Measurements from ENCODE around the gene KRTCAP2.

KRTCAP2 gene

GRCh38 chr1:155137154-155137949 lies 35.8 kb downstream of the KRTCAP2 start:
- Histone ChIP-seq H3K4me3 (replicated peaks; ENCODE audit: low read depth, low read length) (peak overlapping the region; percentile 70), H3K27me3 (replicated peaks; ENCODE audit: control insufficient read depth, insufficient read depth, low read length) (no peaks in the 10 kb centered on the region), H3K36me3 (ENCODE audit: control insufficient read depth, insufficient read depth, low read length) (peaks cover 9% of the 10 kb centered on the region)
- DNase-seq (ENCODE audit: extremely low read depth, insufficient read length): no peak
- TF ChIP-seq CTCF (IDR thresholded peaks at IDR 0.05; ENCODE audit: insufficient read depth, low read length, poor library complexity, severe bottlenecking): no peak

- H3K4me3 ChIP-seq (replicated peaks; ENCODE audit: low read depth, low read length): peak overlapping the region; percentile 70
- no peaks in the 10 kb centered on the region for H3K27me3 ChIP-seq (replicated peaks; ENCODE audit: control insufficient read depth, insufficient read depth, low read length)
- H3K36me3 ChIP-seq (ENCODE audit: control insufficient read depth, insufficient read depth, low read length): peaks cover 9% of the 10 kb centered on the region
- DNase-seq (ENCODE audit: extremely low read depth, insufficient read length): peak; percentile 38
- no peak for TF ChIP-seq CTCF (IDR thresholded peaks at IDR 0.05; ENCODE audit: insufficient read depth, low read length, poor library complexity, severe bottlenecking)
These were observed 36.4 kb downstream of the KRTCAP2 start for GRCh38 chr1:155136748-155137147.

- Histone ChIP-seq H3K36me3 (ENCODE audit: control insufficient read depth, insufficient read depth, low read length) (peaks cover 9% of the 10 kb centered on the region), H3K4me3 (replicated peaks; ENCODE audit: low read depth, low read length) (peak within 1 kb of the TSS; percentile 90), H3K27me3 (replicated peaks; ENCODE audit: control insufficient read depth, insufficient read depth, low read length) (no peaks in the 10 kb centered on the region)
- TF ChIP-seq CTCF (IDR thresholded peaks at IDR 0.05; ENCODE audit: insufficient read depth, low read length, poor library complexity, severe bottlenecking): no peak
- DNase-seq (ENCODE audit: extremely low read depth, insufficient read length): peak; percentile 97
These were observed 37.6 kb downstream of the KRTCAP2 start, which contains the start of gene SLC50A1 for GRCh38 chr1:155135415-155136028. TSS of gene SLC50A1 (plus strand) at chr1:155135852. CDS start at chr1:155135912, 60 bp downstream.

- no peaks in the 10 kb centered on the region for H3K27me3 ChIP-seq (replicated peaks; ENCODE audit: control insufficient read depth, insufficient read depth, low read length)
- DNase-seq (ENCODE audit: extremely low read depth, insufficient read length): peak; percentile 37
- peaks cover 9% of the 10 kb centered on the region for H3K36me3 ChIP-seq (ENCODE audit: control insufficient read depth, insufficient read depth, low read length)
- H3K4me3 ChIP-seq (replicated peaks; ENCODE audit: low read depth, low read length): peak overlapping the region; percentile 90
- TF ChIP-seq CTCF (IDR thresholded peaks at IDR 0.05; ENCODE audit: insufficient read depth, low read length, poor library complexity, severe bottlenecking): no peak
These were observed 38.2 kb downstream of the KRTCAP2 start for GRCh38 chr1:155134880-155135414.

- DNase-seq (ENCODE audit: extremely low read depth, insufficient read length): no peak
- TF ChIP-seq CTCF (IDR thresholded peaks at IDR 0.05; ENCODE audit: insufficient read depth, low read length, poor library complexity, severe bottlenecking): no peak
- no peak overlapping the region; the same call in 1 of the 2 replicates for H3K4me3 ChIP-seq (replicated peaks; ENCODE audit: low read depth, low read length)
- H3K36me3 ChIP-seq (ENCODE audit: control insufficient read depth, insufficient read depth, low read length): peaks cover 9% of the 10 kb centered on the region
- no peaks in the 10 kb centered on the region for H3K27me3 ChIP-seq (replicated peaks; ENCODE audit: control insufficient read depth, insufficient read depth, low read length)
These were observed 38.8 kb downstream of the KRTCAP2 start for GRCh38 chr1:155134322-155134721.

All from GM06990 (cell line).